K562 (cell line): ENCODE measurements around the gene MYLK3. TPM values are rescaled to one million over a fixed set of nuclear protein-coding genes. Genes with fewer than 3 reads are reported as not detected.

ENCODE experiments used
- ASH1L ChIP-seq: fragments of 450-650 bp; IDR thresholded peaks from 2 replicates; pipeline ENCODE4 v1.6.1; 2018; ENCODE audit warnings: borderline replicate concordance, mild to moderate bottlenecking, low read depth; ENCODE audit not compliant: partially characterized antibody
- CHAMP1 ChIP-seq: fragments of 450-650 bp; IDR thresholded peaks from 2 replicates; pipeline ENCODE4 v1.6.1; 2016; ENCODE audit warnings: mild to moderate bottlenecking
- CXXC5 ChIP-seq: fragments of 250-450 bp; sonication (Bioruptor Pico); IDR thresholded peaks from 2 replicates; pipeline ENCODE4 v1.8.0; 2022; ENCODE audit warnings: inconsistent platforms, mild to moderate bottlenecking, moderate library complexity
- ESRRA ChIP-seq: fragments of 450-650 bp; IDR thresholded peaks from 2 replicates; pipeline ENCODE4 v1.6.1; 2014; ENCODE audit warnings: low read depth, mild to moderate bottlenecking, moderate library complexity, borderline replicate concordance
- ETS1 ChIP-seq: conservative IDR thresholded peaks from 2 replicates; pipeline ENCODE4 v1.6.1; 2011; ENCODE audit warnings: low read depth, mild to moderate bottlenecking, low read length; ENCODE audit not compliant: control insufficient read depth
- FIP1L1 ChIP-seq: fragments of 200-400 bp; formaldehyde crosslinking; IDR thresholded peaks from 2 replicates; pipeline ENCODE4 v1.6.1; 2018; ENCODE audit warnings: mild to moderate bottlenecking, low read depth, low read length; ENCODE audit not compliant: poor library complexity, severe bottlenecking
- ILF3 ChIP-seq: fragments of 450-650 bp; IDR thresholded peaks from 2 replicates; pipeline ENCODE4 v1.6.1; 2018; ENCODE audit warnings: antibody characterized with exemption, mild to moderate bottlenecking, moderate library complexity, borderline replicate concordance
- NCOA4 ChIP-seq: fragments of 450-650 bp; IDR thresholded peaks from 2 replicates; pipeline ENCODE4 v1.6.1; 2018; ENCODE audit warnings: mild to moderate bottlenecking; ENCODE audit not compliant: partially characterized antibody
- NFATC3 ChIP-seq: fragments of 450-650 bp; IDR thresholded peaks from 2 replicates; pipeline ENCODE4 v1.6.1; 2017; ENCODE audit warnings: mild to moderate bottlenecking
- NRF1 ChIP-seq, 2 experiments: fragments of 450-650 bp; IDR thresholded peaks in 1 of 2; conservative IDR thresholded peaks in 1 of 2; 2 replicates each; pipeline ENCODE4 v1.6.1; 2014; ENCODE audit warnings: mild to moderate bottlenecking in 2 of 2
- PCBP1 ChIP-seq: fragments of 200-400 bp; formaldehyde crosslinking; IDR thresholded peaks from 2 replicates; pipeline ENCODE4 v1.6.1; 2018; ENCODE audit warnings: mild to moderate bottlenecking, low read depth, low read length; ENCODE audit not compliant: poor library complexity, severe bottlenecking
- RBM17 ChIP-seq: fragments of 200-400 bp; formaldehyde crosslinking; IDR thresholded peaks from 2 replicates; pipeline ENCODE4 v1.6.1; 2017; ENCODE audit warnings: low read depth, mild to moderate bottlenecking, low read length, borderline replicate concordance
- RBM25 ChIP-seq: fragments of 200-400 bp; formaldehyde crosslinking; IDR thresholded peaks from 2 replicates; pipeline ENCODE4 v1.6.1; 2018; ENCODE audit warnings: low read length, low read depth, moderate library complexity; ENCODE audit not compliant: severe bottlenecking
- SRF ChIP-seq, 2 experiments: fragments of 250-450, 450-650 bp in 1 of 2; sonication (Bioruptor Pico) in 1 of 2; sonication (generic) in 1 of 2; formaldehyde crosslinking; IDR thresholded peaks; 2 replicates each; pipeline versions ENCODE4 v1.5.0 to v1.5.1; 2020 to 2022; ENCODE audit warnings: mild to moderate bottlenecking in 1 of 2, missing genetic modification reagents in 1 of 2
- ZNF311 ChIP-seq: fragments of 250-450 bp; sonication (Bioruptor Pico); IDR thresholded peaks from 2 replicates; pipeline ENCODE4 v1.4.0; 2020; ENCODE audit warnings: mild to moderate bottlenecking, moderate library complexity
- ZNF76 ChIP-seq: fragments of 250-450 bp; sonication (Bioruptor Pico); IDR thresholded peaks from 2 replicates; pipeline ENCODE4 v1.4.0; 2020; ENCODE audit warnings: mild to moderate bottlenecking, moderate library complexity, borderline replicate concordance
- polyA plus RNA-seq, 8 experiments: library from polyadenylated mRNA; depleted of rRNA in 4 of 8; stranded (reverse) in 5 of 8; unstranded in 3 of 8; fragments of >200 nt; fragmentation: Nextera tagmentation in 2 of 8; fragmentation: Illumina TruSeq in 1 of 8; extraction: Ambion mirVana in 2 of 8; extraction: Trizol in 1 of 8; gene quantifications; 2 replicates each; pipeline versions ENCODE4 v1.2.1 to v1.2.3, GENCODE V29; 2011 to 2014; ENCODE audit warnings: inconsistent platforms in 1 of 8, missing spikeins in 1 of 8
- total RNA-seq, 7 experiments: library from RNA; depleted of rRNA in 6 of 7; stranded (reverse); fragments of >200 nt in 6 of 7; fragmentation: Illumina TruSeq in 2 of 7; extraction: Trizol in 2 of 7; gene quantifications; 2 replicates each; pipeline versions ENCODE4 v1.2.1 to v1.2.3, GENCODE V29; 2011 to 2021; ENCODE audit warnings: low replicate concordance in 1 of 7
- TF ChIP-seq, protein P1 (sequence below): fragments of 200-800 bp; sonication (Bioruptor generic); IDR thresholded peaks from 2 replicates; pipeline ENCODE4 v1.6.1; 2017; ENCODE audit warnings: missing genetic modification characterization, missing compliant biosample characterization
- TF ChIP-seq, protein P2 (sequence below): sonication (generic); formaldehyde crosslinking; IDR thresholded peaks from 2 replicates; pipeline ENCODE4 v1.9.0; 2022; ENCODE audit warnings: mild to moderate bottlenecking, missing genetic modification reagents

The MYLK3 gene
- total and polyA plus RNA-seq, 9 of the 15 experiments (the other 6 are each of a cell fraction or from before 2014, with no cell fraction given): 0.69 to 10.7 (median 4.7) TPM

- TF ChIP-seq ETS1: no peak
- TF ChIP-seq ESRRA: no peak
- TF ChIP-seq ASH1L: no peak
- TF ChIP-seq CXXC5: 0 out of 2 replicates have a peak, but pooled peaks have one; percentile 23
- TF ChIP-seq PCBP1: no peak
- peak; percentile 45 for TF ChIP-seq RBM25
- no peak for TF ChIP-seq ZNF76 (CRISPR knock-in tag)
- TF ChIP-seq NCOA4: no peak
- TF ChIP-seq NFATC3: no peak
- peak; percentile 32 to 52; a peak in 3 of 4 replicates for TF ChIP-seq NRF1 (conservative IDR thresholded peaks at IDR 0.05 in 1 of 2, IDR thresholded peaks at IDR 0.05 in 1 of 2)
- TF ChIP-seq ILF3: no peak
- no peak for TF ChIP-seq CHAMP1
- TF ChIP-seq ZNF311 (CRISPR knock-in tag): no peak
- no peak for TF ChIP-seq FIP1L1
- TF ChIP-seq SRF (CRISPR knock-in tag; IDR thresholded peaks at IDR 0.05): peak in 1 of 2 experiments; percentile 51; a peak in 2 of 4 replicates
- TF ChIP-seq, protein P1, sequence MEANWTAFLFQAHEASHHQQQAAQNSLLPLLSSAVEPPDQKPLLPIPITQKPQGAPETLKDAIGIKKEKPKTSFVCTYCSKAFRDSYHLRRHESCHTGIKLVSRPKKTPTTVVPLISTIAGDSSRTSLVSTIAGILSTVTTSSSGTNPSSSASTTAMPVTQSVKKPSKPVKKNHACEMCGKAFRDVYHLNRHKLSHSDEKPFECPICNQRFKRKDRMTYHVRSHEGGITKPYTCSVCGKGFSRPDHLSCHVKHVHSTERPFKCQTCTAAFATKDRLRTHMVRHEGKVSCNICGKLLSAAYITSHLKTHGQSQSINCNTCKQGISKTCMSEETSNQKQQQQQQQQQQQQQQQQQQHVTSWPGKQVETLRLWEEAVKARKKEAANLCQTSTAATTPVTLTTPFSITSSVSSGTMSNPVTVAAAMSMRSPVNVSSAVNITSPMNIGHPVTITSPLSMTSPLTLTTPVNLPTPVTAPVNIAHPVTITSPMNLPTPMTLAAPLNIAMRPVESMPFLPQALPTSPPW (CRISPR knock-in tag): 0 out of 2 replicates have a peak, but pooled peaks have one; percentile 11
- no peak for TF ChIP-seq RBM17
- TF ChIP-seq, protein P2, sequence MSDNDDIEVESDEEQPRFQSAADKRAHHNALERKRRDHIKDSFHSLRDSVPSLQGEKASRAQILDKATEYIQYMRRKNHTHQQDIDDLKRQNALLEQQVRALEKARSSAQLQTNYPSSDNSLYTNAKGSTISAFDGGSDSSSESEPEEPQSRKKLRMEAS (CRISPR knock-in tag): peak; percentile 57
Measured at GRCh38 chr16:46789499-46790414, 41.6 kb upstream of the MYLK3 start (continued).
